Activated T-helper 2 cell treated with anti-CD3 and anti-CD28 coated beads, Interferon-gamma antibody, Interleukin-2, Interleukin-4, amounts not matched to agents 10 μg/mL and 5 μg/mL and 100 μg/mL, durations not matched to agents 14 hours and 24 hours and 36 hours (primary cell): Measurements from ENCODE around the gene VASN. TPM values are rescaled to one million over a fixed set of nuclear protein-coding genes. Genes with fewer than 3 reads are reported as not detected.
A peak's percentile ranks its signal among the peaks of the same experiment; 100 is the strongest.

Experiments
- DNase-seq: peaks from one replicate; pipeline ENCODE4 v3.0.0; 2021; ENCODE audit warnings: low spot score
- H3K27ac Mint-ChIP-seq: one replicate; pipeline ENCODE4 v1.8.0; 2021; ENCODE audit warnings: mixed read lengths
- H3K27me3 Mint-ChIP-seq: one replicate; pipeline ENCODE4 v1.8.0; 2021; ENCODE audit warnings: low read depth, mixed read lengths
- H3K36me3 Mint-ChIP-seq: one replicate; pipeline ENCODE4 v1.8.0; 2021; ENCODE audit warnings: low read depth, mixed read lengths
- H3K4me1 Mint-ChIP-seq: one replicate; pipeline ENCODE4 v1.8.0; 2021; ENCODE audit warnings: low read depth, mixed read lengths
- H3K4me3 Mint-ChIP-seq: one replicate; pipeline ENCODE4 v1.8.0; 2021; ENCODE audit warnings: low read depth, mild to moderate bottlenecking, moderate library complexity, mixed read lengths
- H3K9me3 Mint-ChIP-seq: one replicate; pipeline ENCODE4 v1.8.0; 2021; ENCODE audit warnings: mixed read lengths
- intact Hi-C: fragments of 100-400 bp; cut with micrococcal nuclease; formaldehyde crosslinking; loops from one replicate; pipeline ENCODE4 v1.15.1; 2023
- total RNA-seq: library from RNA; stranded (reverse); gene quantifications from 2 replicates; pipeline ENCODE4 v1.2.3, GENCODE V29; 2022

Gene VASN
- total RNA-seq, 1 donor from 2014 or later, result not detected

DNA sequence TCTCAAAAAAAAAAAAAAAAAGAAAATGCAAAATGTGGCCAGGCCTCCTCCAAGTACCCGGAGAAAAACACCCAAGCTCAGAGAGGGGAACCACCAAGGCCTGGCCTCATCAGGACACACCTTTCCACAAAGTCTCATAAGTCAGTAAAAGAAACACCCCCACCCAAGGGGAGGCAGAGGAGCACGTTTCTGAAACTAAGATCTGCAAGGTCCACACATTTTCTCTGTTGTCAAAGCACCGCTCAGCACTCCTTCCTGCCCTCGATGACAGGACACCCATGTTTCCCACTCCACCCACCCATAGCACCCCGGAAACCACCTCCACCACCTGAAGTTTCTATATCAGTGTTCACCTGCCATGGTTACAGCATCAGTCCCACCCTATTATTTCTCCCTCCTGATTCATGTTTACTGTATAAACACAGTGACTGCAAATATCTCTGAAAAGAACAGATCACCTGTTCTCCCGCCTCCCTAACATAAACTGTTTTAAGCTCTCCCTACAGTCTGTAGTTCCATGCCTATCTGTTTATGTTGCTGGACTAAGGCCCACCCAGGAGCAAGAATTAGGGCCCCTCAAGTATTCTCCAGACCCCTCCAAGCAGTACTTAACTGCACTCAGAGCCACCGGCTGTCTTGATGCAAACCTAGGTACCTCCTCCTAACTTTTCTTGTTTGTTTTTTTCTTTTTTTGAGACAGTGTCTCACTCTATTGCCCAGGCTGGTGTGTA lies 42.7 kb downstream of the VASN start:
- intact Hi-C loops, result loop anchor here (2.0 kb wide), 1 partner anchor 62 kb away; the partner anchor contains the start of gene HMOX2
- peak; percentile 84 for DNase-seq
- H3K4me3 Mint-ChIP-seq, result peak overlapping the region; percentile 95
- peaks cover 31% of the 10 kb centered on the region for H3K4me1 Mint-ChIP-seq
- H3K27me3 Mint-ChIP-seq, result no peaks in the 10 kb centered on the region
- H3K9me3 Mint-ChIP-seq, result no peaks in the 10 kb centered on the region
- peaks cover 31% of the 10 kb centered on the region for H3K36me3 Mint-ChIP-seq
- H3K27ac Mint-ChIP-seq, result peak overlapping the region; percentile 88

GRCh38 chr16:4415538-4416199 lies 44.0 kb downstream of the VASN start:
- Mint-ChIP-seq H3K36me3 (peaks cover 24% of the 10 kb centered on the region), H3K4me3 (peak overlapping the region; percentile 95), H3K27me3 (no peaks in the 10 kb centered on the region), H3K4me1 (peaks cover 30% of the 10 kb centered on the region), H3K27ac (peak overlapping the region; percentile 88), H3K9me3 (no peaks in the 10 kb centered on the region)
- intact Hi-C loops, result loop anchor here (1.0 to 5.0 kb wide), 3 partner anchors 10 to 122 kb away; partner anchors contain the start of genes CDIP1, DNAJA3 and HMOX2
- peak; percentile 74 for DNase-seq

DNA sequence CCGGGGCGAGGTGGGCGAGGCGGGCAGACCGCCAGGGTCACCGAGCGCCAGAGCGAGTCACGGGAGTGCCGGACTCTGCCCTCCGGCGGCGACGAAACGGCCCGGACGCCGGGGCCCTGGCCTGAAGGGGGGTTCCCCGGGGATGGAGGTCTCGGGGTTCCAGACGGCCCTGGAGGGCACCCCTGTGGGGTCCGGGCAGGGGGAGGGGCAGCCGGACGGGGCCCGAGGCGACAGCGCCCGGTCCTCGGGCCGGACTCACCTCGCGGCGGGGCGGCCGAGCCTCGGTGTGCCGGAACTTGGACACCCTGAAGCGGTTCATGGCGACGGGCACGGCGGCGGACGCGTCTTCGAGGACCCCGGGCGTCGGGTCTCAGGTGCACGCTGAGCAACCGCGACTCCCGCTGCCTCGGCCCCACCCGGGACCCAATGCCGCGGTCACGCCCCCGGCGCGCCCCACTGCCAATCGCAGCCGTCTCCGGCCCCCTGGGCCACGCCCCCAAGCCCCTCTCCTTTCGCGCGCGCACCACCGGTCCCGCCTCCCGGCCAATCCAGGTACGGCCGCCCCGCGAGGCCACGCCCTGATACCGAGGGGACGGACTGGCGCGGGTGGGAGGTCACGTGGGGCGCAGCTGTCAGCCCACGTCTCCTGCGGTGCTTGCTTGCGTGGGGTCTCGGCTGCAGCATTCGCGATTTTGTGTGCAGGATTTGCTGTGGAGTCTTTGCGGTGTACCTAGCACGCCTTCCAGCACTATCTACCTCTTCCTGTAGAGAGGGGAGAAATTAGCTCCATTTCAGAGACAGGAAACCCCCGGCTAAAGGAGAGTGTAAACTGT lies 44.8 kb downstream of the VASN start, which contains the start of gene CORO7:
Gene CORO7 (minus strand): TSS at position 397 of the 833 bp plus-strand sequence. CDS start 78 bp downstream, at position 319.
- Mint-ChIP-seq H3K36me3 (peaks cover 19% of the 10 kb centered on the region), H3K27ac (peak within 1 kb of the TSS; percentile 88), H3K9me3 (no peaks in the 10 kb centered on the region), H3K27me3 (no peaks in the 10 kb centered on the region), H3K4me3 (peak within 1 kb of the TSS; percentile 95), H3K4me1 (peaks cover 27% of the 10 kb centered on the region)
- DNase-seq, result peak; percentile 98
- intact Hi-C loops, result loop anchor here (1.0 to 5.0 kb wide), 2 partner anchors 9 to 121 kb away; partner anchors contain the start of genes CDIP1 and DNAJA3

DNA sequence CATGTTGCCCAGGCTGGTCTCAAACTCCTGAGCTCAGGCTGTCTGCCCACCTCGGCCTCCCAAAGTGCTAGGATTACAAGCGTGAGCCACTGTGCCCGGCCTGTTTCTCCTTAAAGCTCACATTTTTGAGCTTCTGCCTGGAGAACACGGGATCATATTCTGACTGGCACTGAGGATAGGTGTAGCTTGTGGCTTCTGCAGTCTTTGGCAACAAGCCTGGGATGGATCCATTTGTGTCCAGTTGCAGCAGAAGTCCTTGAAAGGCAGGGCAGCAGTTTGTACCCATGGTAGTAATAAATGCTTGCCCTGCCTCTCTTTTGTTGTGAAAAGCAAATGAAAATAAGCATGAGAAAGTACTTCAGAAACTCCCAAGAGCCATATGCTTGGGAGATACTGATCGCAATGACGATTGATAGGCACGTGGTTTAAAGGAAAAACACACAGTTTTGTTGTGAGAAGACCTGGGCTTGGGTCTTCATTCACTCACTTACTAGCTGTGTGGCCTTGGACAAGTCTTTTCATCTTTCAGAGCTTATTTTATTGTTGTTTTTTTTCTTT lies 47.8 kb downstream of the VASN start:
- H3K4me1 Mint-ChIP-seq, result peaks cover 14% of the 10 kb centered on the region

DNA sequence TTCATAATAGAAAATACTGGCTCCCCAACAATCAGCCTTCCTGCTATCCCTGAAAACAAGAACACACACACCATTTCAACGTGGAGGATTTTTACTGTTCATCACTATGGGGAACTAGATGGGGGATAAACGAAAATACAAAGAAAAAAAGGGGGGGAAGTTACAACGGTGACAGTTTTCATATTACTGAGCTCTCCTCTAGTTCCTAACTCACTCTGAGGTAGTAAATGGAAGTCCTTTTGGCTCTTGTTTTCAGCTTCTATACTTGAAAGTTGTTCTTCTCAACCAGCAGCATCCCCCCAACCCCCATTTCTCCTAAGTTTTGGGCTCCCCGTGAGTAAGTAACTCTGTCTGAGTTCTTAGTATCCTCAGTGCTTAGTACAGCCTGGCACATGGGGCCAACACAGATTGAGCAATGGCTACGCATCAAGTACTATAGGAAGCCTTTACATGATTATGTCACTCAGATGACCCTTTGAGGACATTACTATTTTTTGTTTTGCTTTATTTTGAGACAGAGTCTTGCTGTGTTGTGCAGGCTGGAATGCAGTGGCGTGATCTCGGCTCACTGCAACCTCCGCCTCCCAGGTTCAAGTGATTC lies 49.0 kb downstream of the VASN start:
- H3K4me1 Mint-ChIP-seq, result peaks cover 8% of the 10 kb centered on the region
- intact Hi-C loops, result no loop called here
- H3K9me3 Mint-ChIP-seq, result no peaks in the 10 kb centered on the region
- H3K27me3 Mint-ChIP-seq, result no peaks in the 10 kb centered on the region
- H3K4me3 Mint-ChIP-seq, result no peak overlapping the region
- H3K27ac Mint-ChIP-seq, result no peak overlapping the region
- no peak for DNase-seq
- no peaks in the 10 kb centered on the region for H3K36me3 Mint-ChIP-seq

More for the DNA sequence above, 47.8 kb downstream of the VASN start:
- intact Hi-C loops, result loop anchor here (5.0 kb wide), 1 partner anchor 118 kb away; the partner anchor contains the start of gene CDIP1
- Mint-ChIP-seq H3K27ac (no peak overlapping the region), H3K27me3 (no peaks in the 10 kb centered on the region), H3K36me3 (peaks cover 6% of the 10 kb centered on the region), H3K9me3 (no peaks in the 10 kb centered on the region), H3K4me3 (no peak overlapping the region)
- DNase-seq, result no peak

GRCh38 chr16:4425378-4426020 lies 53.9 kb downstream of the VASN start, which contains the start of gene DNAJA3:
Gene DNAJA3, plus strand, starts transcription at chr16:4425868. Its CDS starts 14 bp downstream, at chr16:4425882.
- H3K27me3 Mint-ChIP-seq, result no peaks in the 10 kb centered on the region
- H3K27ac Mint-ChIP-seq, result peak within 1 kb of the TSS; percentile 100
- peak; percentile 91 for DNase-seq
- peaks cover 22% of the 10 kb centered on the region for H3K4me1 Mint-ChIP-seq
- H3K4me3 Mint-ChIP-seq, result peak within 1 kb of the TSS; percentile 98
- intact Hi-C loops, result loop anchor here (1.0 to 2.0 kb wide), 3 partner anchors 9 to 191 kb away; partner anchors contain the start of genes CORO7 and HMOX2
- peaks cover 27% of the 10 kb centered on the region for H3K36me3 Mint-ChIP-seq
- no peaks in the 10 kb centered on the region for H3K9me3 Mint-ChIP-seq

GRCh38 chr16:4426021-4426684 lies 54.5 kb downstream of the VASN start:
- no peak for DNase-seq
- Mint-ChIP-seq H3K27me3 (no peaks in the 10 kb centered on the region), H3K4me3 (peak overlapping the region; percentile 98), H3K4me1 (peaks cover 23% of the 10 kb centered on the region), H3K9me3 (no peaks in the 10 kb centered on the region), H3K36me3 (peaks cover 32% of the 10 kb centered on the region), H3K27ac (peak overlapping the region; percentile 100)
- intact Hi-C loops, result no loop called here

GRCh38 chr16:4426722-4427372 lies 55.2 kb downstream of the VASN start:
- no peak for DNase-seq
- peak overlapping the region; percentile 98 for H3K4me3 Mint-ChIP-seq
- peaks cover 36% of the 10 kb centered on the region for H3K36me3 Mint-ChIP-seq
- intact Hi-C loops, result no loop called here
- peaks cover 23% of the 10 kb centered on the region for H3K4me1 Mint-ChIP-seq
- no peaks in the 10 kb centered on the region for H3K9me3 Mint-ChIP-seq
- H3K27ac Mint-ChIP-seq, result peak overlapping the region; percentile 100
- H3K27me3 Mint-ChIP-seq, result no peaks in the 10 kb centered on the region

GRCh38 chr16:4428500-4428899 lies 56.9 kb downstream of the VASN start:
- peaks cover 23% of the 10 kb centered on the region for H3K4me1 Mint-ChIP-seq
- H3K36me3 Mint-ChIP-seq, result peaks cover 45% of the 10 kb centered on the region
- H3K4me3 Mint-ChIP-seq, result peak overlapping the region; percentile 40
- intact Hi-C loops, result no loop called here
- no peaks in the 10 kb centered on the region for H3K27me3 Mint-ChIP-seq
- no peak overlapping the region for H3K27ac Mint-ChIP-seq
- no peak for DNase-seq
- no peaks in the 10 kb centered on the region for H3K9me3 Mint-ChIP-seq

DNA sequence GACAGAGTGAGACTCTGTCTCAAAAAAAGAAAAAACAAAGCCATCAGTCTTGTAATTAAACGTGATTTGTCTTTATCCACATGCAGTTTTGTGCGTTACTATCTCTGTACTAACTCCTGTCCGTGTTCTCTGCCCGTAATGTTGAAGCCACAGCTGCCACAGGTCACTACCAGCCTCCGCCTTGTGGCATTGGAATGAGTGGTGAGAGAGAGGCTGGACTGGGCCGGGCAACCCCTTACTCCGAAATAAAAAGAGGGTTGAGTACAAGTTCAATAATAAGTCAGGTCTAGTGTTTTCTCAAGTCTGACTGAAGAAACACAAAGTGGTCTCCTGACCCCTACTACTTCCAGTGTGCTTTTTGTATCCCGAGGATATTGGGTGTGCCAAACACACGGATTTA lies 59.4 kb downstream of the VASN start:
- no peak overlapping the region for H3K27ac Mint-ChIP-seq
- intact Hi-C loops, result no loop called here
- DNase-seq, result no peak
- H3K4me1 Mint-ChIP-seq, result peaks cover 26% of the 10 kb centered on the region
- H3K9me3 Mint-ChIP-seq, result no peaks in the 10 kb centered on the region
- H3K36me3 Mint-ChIP-seq, result peaks cover 62% of the 10 kb centered on the region
- H3K4me3 Mint-ChIP-seq, result no peak overlapping the region
- H3K27me3 Mint-ChIP-seq, result no peaks in the 10 kb centered on the region
